Gastrocnemius medialis (tissue), 4 donors: ENCODE measurements around the gene BIRC2. TPM values are rescaled to one million over a fixed set of nuclear protein-coding genes. Genes with fewer than 3 reads are reported as not detected.

Source experiments
- ATAC-seq, 2 donors: fragments of 150-250 bp; one replicate each; pipeline ENCODE4 v1.9.1; 2016
- DNase-seq, 2 donors: peaks; one replicate each; pipeline ENCODE4 v3.0.0-alpha.2; 2019
- H3K27ac ChIP-seq, 4 donors: fragments of 200-600 bp; sonication (generic); 1 replicate in 1 of 4; 2 replicates in 3 of 4; pipeline ENCODE4 v1.5.1; 2016 to 2018; ENCODE audit warnings: mild to moderate bottlenecking in 2 of 4, moderate library complexity in 1 of 4
- H3K27me3 ChIP-seq, 3 donors: fragments of 200-600 bp; sonication (generic) in 2 of 3; 1 replicate in 1 of 3; 2 replicates in 2 of 3; pipeline versions ENCODE4 v1.5.1 to v1.6.0; 2016 to 2019; ENCODE audit warnings: mild to moderate bottlenecking in 1 of 3, moderate library complexity in 1 of 3
- H3K36me3 ChIP-seq, 2 donors: fragments of 200-600 bp; sonication (generic) in 1 of 2; one replicate each; pipeline ENCODE4 v1.5.1; 2017 to 2018
- H3K4me1 ChIP-seq, 2 donors: fragments of 200-600 bp; sonication (generic) in 1 of 2; one replicate each; pipeline ENCODE4 v1.5.1; 2016 to 2017; ENCODE audit warnings: mild to moderate bottlenecking in 2 of 2
- H3K4me3 ChIP-seq, 4 donors: fragments of 200-600 bp; sonication (generic) in 3 of 4; 1 replicate in 1 of 4; 2 replicates in 3 of 4; pipeline ENCODE4 v1.5.1; 2016 to 2019; ENCODE audit warnings: mild to moderate bottlenecking in 2 of 4
- H3K9me3 ChIP-seq, 3 donors: fragments of 200-600 bp; sonication (generic) in 2 of 3; 1 replicate in 1 of 3; 2 replicates in 2 of 3; pipeline ENCODE4 v1.5.1; 2016 to 2019
- POLR2A ChIP-seq, 2 donors: fragments of 450-650 bp; IDR thresholded peaks; one replicate each; pipeline ENCODE4 v1.6.1; 2017; ENCODE audit warnings: antibody characterized with exemption in 2 of 2, mild to moderate bottlenecking in 2 of 2, moderate library complexity in 2 of 2
- in situ Hi-C, 4 donors: fragments of 200-750 bp; cut with MboI; loops; one replicate each; pipeline versions ENCODE4 v1.15.0 to v1.8.0; 2017; ENCODE audit warnings: low sequenced_read_pairs in 4 of 4
- intact Hi-C: fragments of 100-400 bp; cut with DNase I; formaldehyde crosslinking; loops from one replicate; pipeline ENCODE4 v1.15.1; 2023; ENCODE audit warnings: low total_unique reads
- total RNA-seq, 4 donors: library from RNA; depleted of rRNA; stranded (reverse); fragments of >200 nt; gene quantifications; one replicate each; pipeline versions ENCODE4 v1.1.0 to v1.2.3, GENCODE V29; 2016
- TF ChIP-seq, protein P1 (sequence below), 5 experiments: fragments of 450-650 bp in 3 of 5; fragments of 200-600 bp in 2 of 5; sonication (generic) in 2 of 5; IDR thresholded peaks in 4 of 5; conservative IDR thresholded peaks in 1 of 5; 1 replicate in 4 of 5; 2 replicates in 1 of 5; pipeline ENCODE4 v1.5.1; 2016 to 2019; ENCODE audit warnings: antibody characterized with exemption in 5 of 5, mild to moderate bottlenecking in 3 of 5, moderate library complexity in 3 of 5

BIRC2 gene
- total RNA-seq, 4 donors from 2014 or later: 30.7 to 60.3 (median 46.6) TPM

DNA sequence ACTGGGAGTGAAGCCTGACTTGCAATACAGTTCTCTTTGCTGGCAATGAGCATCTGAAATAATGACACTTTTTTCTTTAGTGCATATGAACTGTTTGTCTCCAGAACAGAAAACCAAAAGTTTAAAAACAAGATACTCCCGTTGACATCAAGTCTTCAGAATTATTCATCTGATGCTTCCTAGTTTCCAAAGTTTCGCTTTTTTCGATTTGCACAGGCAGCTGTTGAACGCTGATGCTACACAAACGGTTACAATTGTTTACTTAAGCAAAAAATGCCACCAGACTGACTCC lies 612 bp upstream of the BIRC2 start:
- no peaks in the 10 kb centered on the region for H3K9me3 ChIP-seq
- no peaks in the 10 kb centered on the region for H3K27me3 ChIP-seq
- DNase-seq: no peak
- ATAC-seq: no peak
- peak overlapping the region; percentile 61 to 99 (median 90) for H3K4me3 ChIP-seq
- peaks cover 20 to 26% of the 10 kb centered on the region in 2 donors for H3K4me1 ChIP-seq
- H3K27ac ChIP-seq: peak overlapping the region; percentile 93 to 100 (median 98)
- peaks cover 0 to 15% of the 10 kb centered on the region in 2 donors for H3K36me3 ChIP-seq
- intact Hi-C loops (loop anchor here (2.0 kb wide), 3 partner anchors 58 to 236 kb away; partner anchors contain the start of genes TMEM123 and YAP1), in situ Hi-C loops (loop anchor here (10.0 kb wide), 2 partner anchors 62 to 148 kb away; no protein-coding TSS in a partner anchor)
- no peak for TF ChIP-seq POLR2A (IDR thresholded peaks at IDR 0.05)
- TF ChIP-seq, protein P1, sequence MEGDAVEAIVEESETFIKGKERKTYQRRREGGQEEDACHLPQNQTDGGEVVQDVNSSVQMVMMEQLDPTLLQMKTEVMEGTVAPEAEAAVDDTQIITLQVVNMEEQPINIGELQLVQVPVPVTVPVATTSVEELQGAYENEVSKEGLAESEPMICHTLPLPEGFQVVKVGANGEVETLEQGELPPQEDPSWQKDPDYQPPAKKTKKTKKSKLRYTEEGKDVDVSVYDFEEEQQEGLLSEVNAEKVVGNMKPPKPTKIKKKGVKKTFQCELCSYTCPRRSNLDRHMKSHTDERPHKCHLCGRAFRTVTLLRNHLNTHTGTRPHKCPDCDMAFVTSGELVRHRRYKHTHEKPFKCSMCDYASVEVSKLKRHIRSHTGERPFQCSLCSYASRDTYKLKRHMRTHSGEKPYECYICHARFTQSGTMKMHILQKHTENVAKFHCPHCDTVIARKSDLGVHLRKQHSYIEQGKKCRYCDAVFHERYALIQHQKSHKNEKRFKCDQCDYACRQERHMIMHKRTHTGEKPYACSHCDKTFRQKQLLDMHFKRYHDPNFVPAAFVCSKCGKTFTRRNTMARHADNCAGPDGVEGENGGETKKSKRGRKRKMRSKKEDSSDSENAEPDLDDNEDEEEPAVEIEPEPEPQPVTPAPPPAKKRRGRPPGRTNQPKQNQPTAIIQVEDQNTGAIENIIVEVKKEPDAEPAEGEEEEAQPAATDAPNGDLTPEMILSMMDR (IDR thresholded peaks at IDR 0.05 in 4 of 5, conservative IDR thresholded peaks at IDR 0.05 in 1 of 5): no peak

DNA sequence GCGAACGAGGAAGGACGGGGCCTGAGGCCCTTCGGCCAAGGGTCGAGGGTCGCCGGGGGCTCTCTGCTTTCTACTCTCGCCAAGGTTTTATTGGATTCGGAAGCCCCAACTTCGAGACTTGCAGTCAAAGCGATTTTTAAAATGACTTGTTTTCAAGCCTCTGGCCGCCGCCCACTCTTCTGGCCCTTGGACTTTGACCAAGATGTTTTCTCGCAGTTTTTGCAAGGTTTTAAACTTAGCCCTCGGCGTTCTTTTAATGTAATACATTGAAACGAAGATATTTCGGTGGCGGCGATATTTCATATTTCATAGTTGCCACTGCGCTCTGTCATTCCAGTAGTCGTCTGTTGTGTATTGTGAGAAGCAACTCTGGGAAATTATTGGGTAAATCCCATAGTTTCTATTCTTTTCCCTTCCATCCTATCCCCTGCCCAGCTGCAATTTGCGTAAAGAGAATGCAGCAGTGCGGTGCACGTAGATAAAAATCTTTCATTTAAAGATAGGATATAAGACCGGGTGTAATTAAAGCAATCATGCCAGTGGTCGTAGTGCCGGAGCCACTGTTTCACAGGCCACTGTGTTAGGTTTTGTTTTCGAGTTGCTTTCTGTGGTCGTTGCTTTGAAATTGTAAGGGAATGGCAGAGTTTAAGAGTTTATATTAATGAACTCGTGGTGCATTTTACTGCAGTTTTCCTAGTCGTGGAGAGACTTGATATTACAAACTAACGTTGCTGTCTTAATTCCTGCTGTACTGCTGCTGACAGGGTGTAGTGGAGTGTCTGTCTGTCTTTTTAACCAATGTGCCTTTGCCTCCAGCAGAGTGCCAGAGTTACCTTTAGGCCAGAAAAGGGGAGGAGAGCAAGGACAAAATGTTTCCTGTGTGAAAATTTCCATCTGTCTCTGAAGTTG lies 702 bp downstream of the BIRC2 start:
- peak overlapping the region; percentile 61 to 99 (median 90) for H3K4me3 ChIP-seq
- no peak for DNase-seq
- intact Hi-C loops: loop anchor here (2.0 kb wide), 3 partner anchors 59 to 237 kb away; partner anchors contain the start of genes TMEM123 and YAP1
- in situ Hi-C loops: loop anchor here (10.0 kb wide), 2 partner anchors 63 to 147 kb away; no protein-coding TSS in a partner anchor
- H3K9me3 ChIP-seq: no peaks in the 10 kb centered on the region
- peaks cover 20 to 24% of the 10 kb centered on the region in 2 donors for H3K4me1 ChIP-seq
- peak; percentile 18 to 24 for ATAC-seq
- H3K27me3 ChIP-seq: no peaks in the 10 kb centered on the region
- no peak for TF ChIP-seq POLR2A (IDR thresholded peaks at IDR 0.05)
- TF ChIP-seq, protein P1 (IDR thresholded peaks at IDR 0.05 in 4 of 5, conservative IDR thresholded peaks at IDR 0.05 in 1 of 5): no peak
- H3K27ac ChIP-seq: peak overlapping the region; percentile 93 to 100 (median 98)
- H3K36me3 ChIP-seq: peaks cover 0 to 15% of the 10 kb centered on the region in 2 donors

DNA sequence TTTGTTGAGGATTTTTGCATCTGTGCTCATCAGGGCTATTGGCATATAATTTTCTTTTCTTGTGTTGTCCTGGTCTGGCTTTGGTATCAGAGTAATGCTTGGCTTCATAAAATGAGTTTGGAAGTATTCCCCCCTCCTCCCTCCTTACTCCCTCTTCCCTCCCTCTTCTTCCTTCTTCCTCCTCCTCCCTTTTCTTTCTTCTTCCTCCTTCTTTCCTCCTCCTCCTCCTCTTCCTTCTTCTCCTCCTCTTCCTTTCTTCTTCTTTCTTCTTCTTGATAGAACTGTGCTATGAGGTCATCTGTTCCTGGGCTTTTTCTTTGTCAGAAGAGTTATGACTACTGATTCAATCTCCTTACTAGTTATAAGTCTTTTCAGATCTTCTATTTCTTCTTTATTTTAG lies 10.1 kb downstream of the BIRC2 start:
- DNase-seq (no peak), ATAC-seq (no peak)
- Histone ChIP-seq H3K9me3 (no peaks in the 10 kb centered on the region), H3K4me3 (no peak overlapping the region), H3K27ac (no peak overlapping the region), H3K36me3 (peaks cover 0 to 35% of the 10 kb centered on the region in 2 donors), H3K4me1 (no peaks in the 10 kb centered on the region), H3K27me3 (no peaks in the 10 kb centered on the region)
- intact Hi-C loops: no loop called here
- TF ChIP-seq, protein P1 (IDR thresholded peaks at IDR 0.05 in 4 of 5, conservative IDR thresholded peaks at IDR 0.05 in 1 of 5): no peak
- no peak for TF ChIP-seq POLR2A (IDR thresholded peaks at IDR 0.05)
- in situ Hi-C loops: no loop called here

DNA sequence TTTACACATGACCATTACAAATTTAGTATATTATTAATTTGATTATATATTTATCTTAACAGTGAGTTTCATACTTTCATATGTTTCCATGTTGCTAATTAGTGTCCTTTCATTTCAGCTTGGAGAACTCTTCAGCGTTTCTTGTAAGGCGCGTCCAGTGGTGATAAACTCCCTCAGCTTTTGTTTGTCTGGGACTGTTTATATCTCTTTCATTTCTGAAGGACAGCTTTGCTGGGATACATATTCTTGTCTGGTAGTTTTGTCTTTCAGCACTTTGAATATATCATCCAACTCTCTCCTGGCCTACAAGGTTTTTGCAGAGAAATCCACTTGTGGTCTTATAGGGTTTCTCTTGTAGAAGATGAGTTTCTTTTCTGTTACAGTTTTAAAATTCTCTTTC lies 12.4 kb downstream of the BIRC2 start:
- Histone ChIP-seq H3K4me3 (no peak overlapping the region), H3K27ac (no peak overlapping the region), H3K9me3 (no peaks in the 10 kb centered on the region), H3K4me1 (no peaks in the 10 kb centered on the region), H3K36me3 (peaks cover 0 to 45% of the 10 kb centered on the region in 2 donors), H3K27me3 (no peaks in the 10 kb centered on the region)
- intact Hi-C loops (no loop called here), in situ Hi-C loops (no loop called here)
- TF ChIP-seq, protein P1 (IDR thresholded peaks at IDR 0.05 in 4 of 5, conservative IDR thresholded peaks at IDR 0.05 in 1 of 5): no peak
- no peak for TF ChIP-seq POLR2A (IDR thresholded peaks at IDR 0.05)
- DNase-seq: no peak
- ATAC-seq: no peak
